GM12873 (cell line): ENCODE measurements around the gene GABRG3.

Experiments
- TF ChIP-seq, protein P1 (sequence below): IDR thresholded peaks from 2 replicates; pipeline ENCODE4 v1.5.1; 2012; ENCODE audit warnings: low read depth, mild to moderate bottlenecking, moderate library complexity, low read length, control low read depth; ENCODE audit not compliant: insufficient read depth; ENCODE audit errors: missing control alignments

Gene GABRG3

DNA sequence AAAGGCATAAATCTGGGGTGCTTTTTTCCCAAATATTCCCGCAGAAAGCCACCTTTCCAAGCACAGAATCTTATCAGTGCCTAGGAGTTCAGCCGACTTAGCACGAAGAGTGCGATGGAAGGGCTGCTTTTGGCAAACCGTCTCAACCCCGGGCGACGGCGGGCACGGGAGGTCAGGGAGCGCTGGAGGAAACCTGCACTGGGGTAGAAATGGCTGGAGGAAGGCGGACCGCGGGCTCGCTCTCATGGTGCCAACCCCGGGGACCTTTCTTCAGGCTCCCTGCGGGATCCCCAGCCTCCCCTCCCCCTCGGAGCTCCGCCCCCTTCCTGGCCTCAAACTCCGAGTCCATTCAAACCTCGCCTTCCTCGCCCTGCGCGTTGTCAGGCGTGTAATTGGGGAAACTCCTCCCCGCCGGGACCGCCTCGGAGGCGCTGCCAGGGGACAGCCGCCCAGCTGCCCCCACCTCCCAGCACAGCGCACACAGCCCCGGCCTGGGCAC lies at the start of gene GABRG3:
Gene GABRG3, plus strand, starts transcription at position 470 of the 499 bp plus-strand sequence.
- TF ChIP-seq, protein P1, sequence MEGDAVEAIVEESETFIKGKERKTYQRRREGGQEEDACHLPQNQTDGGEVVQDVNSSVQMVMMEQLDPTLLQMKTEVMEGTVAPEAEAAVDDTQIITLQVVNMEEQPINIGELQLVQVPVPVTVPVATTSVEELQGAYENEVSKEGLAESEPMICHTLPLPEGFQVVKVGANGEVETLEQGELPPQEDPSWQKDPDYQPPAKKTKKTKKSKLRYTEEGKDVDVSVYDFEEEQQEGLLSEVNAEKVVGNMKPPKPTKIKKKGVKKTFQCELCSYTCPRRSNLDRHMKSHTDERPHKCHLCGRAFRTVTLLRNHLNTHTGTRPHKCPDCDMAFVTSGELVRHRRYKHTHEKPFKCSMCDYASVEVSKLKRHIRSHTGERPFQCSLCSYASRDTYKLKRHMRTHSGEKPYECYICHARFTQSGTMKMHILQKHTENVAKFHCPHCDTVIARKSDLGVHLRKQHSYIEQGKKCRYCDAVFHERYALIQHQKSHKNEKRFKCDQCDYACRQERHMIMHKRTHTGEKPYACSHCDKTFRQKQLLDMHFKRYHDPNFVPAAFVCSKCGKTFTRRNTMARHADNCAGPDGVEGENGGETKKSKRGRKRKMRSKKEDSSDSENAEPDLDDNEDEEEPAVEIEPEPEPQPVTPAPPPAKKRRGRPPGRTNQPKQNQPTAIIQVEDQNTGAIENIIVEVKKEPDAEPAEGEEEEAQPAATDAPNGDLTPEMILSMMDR: no peak

DNA sequence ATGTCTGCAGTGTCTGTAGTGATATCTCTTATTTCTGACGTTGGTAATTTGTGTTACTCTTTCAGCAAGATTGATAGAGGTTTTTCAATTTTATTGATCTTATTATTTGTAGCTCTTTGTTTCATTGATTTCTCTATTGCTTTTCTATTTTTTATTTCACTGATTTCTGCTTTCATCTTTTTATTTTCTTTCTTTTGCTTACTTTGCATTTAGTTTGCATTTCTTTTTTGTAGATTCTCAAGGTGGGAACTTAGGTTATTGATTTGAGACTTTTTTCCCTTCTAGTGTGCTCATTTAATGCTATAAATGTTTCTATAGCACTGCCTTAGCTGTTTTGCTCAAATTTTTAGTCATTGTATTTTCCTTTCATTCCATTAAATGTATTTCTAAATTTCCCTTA lies 49.5 kb upstream of the GABRG3 start:
- TF ChIP-seq, protein P1: no peak

GRCh38 chr15:26926081-26926480 lies 44.9 kb upstream of the GABRG3 start:
- TF ChIP-seq, protein P1: no peak

DNA sequence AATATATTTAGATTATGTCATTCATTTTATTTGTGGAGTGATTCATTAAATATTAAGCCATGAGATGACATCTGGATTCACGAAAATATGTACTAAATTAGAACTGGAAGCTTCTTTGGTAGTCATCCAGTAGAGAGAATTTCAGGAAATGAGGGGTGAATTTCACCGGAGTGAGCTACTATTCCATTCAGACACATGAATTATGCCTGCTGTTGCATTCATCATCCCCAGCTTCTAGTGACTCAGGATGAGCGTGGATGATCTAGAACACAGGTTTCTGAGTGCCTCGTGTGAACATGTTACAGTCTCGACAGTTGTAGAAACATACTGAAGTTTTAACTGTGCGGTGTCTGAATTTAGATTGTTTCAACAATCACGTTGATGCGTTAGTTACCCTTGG lies 42.9 kb upstream of the GABRG3 start:
- TF ChIP-seq, protein P1: no peak

- TF ChIP-seq, protein P1: no peak
Observed at GRCh38 chr15:26929588-26929987, 41.4 kb upstream of the GABRG3 start.

- TF ChIP-seq, protein P1: no peak
Observed at GRCh38 chr15:26934848-26935247, 36.1 kb upstream of the GABRG3 start.

DNA sequence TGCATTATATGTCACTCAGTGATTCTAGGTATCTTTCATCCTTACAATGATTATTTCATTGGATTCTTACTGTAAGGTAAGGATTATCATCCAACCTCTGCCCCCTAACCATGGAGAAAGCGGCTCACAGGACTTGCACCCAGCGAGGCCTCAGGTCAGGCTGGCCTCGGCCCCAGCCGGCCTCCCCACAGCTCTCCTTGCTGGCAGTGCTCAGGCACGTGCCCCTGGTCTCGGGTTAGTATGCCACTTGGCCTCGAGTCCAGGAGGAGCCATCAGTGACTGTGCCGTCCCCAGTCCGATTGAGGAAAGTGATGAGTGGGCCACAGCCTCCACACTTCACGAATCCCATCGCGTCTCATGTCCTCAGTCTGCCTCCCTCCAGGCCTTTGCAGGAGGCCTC lies 35.7 kb upstream of the GABRG3 start:
- TF ChIP-seq, protein P1: no peak

GRCh38 chr15:26936502-26936901 lies 34.5 kb upstream of the GABRG3 start:
- TF ChIP-seq, protein P1: no peak
